Esophagus muscularis mucosa (tissue), 4 donors: ENCODE data around the gene GDI1.

ENCODE experiments used
- CTCF ChIP-seq, 3 experiments: fragments of 200-600 bp in 2 of 3; fragments of 450-650 bp in 1 of 3; sonication (generic) in 2 of 3; IDR thresholded peaks; one replicate each; pipeline ENCODE4 v1.5.1; 2017 to 2019; ENCODE audit warnings: antibody characterized with exemption in 3 of 3, mild to moderate bottlenecking in 2 of 3, moderate library complexity in 1 of 3
- EP300 ChIP-seq: sonication (generic); formaldehyde crosslinking; IDR thresholded peaks from one replicate; pipeline ENCODE4 v1.6.1; 2017; ENCODE audit warnings: antibody characterized with exemption
- POLR2A ChIP-seq: fragments of 450-650 bp; IDR thresholded peaks from one replicate; pipeline ENCODE4 v1.6.1; 2017; ENCODE audit warnings: antibody characterized with exemption, moderate library complexity, mild to moderate bottlenecking, low read depth
- POLR2AphosphoS5 ChIP-seq, 2 donors: sonication (generic); formaldehyde crosslinking; IDR thresholded peaks; one replicate each; pipeline ENCODE4 v1.6.1; 2017; ENCODE audit warnings: antibody characterized with exemption in 2 of 2

- TF ChIP-seq POLR2A (no peak), CTCF (IDR thresholded peaks at IDR 0.05) (no peak), POLR2AphosphoS5 (IDR thresholded peaks at IDR 0.05) (no peak), EP300 (no peak)
Measured at GRCh38 chrX:154484255-154485149, 47.5 kb downstream of the GDI1 start.
